Breast epithelium (tissue), 3 donors: ENCODE data around the gene MTCH2.

ENCODE experiments used
- POLR2A ChIP-seq: fragments of 450-650 bp; IDR thresholded peaks from one replicate; pipeline ENCODE4 v1.6.1; 2016; ENCODE audit warnings: antibody characterized with exemption, mild to moderate bottlenecking, moderate library complexity
- POLR2AphosphoS5 ChIP-seq, 3 donors: sonication (generic); formaldehyde crosslinking; IDR thresholded peaks; one replicate each; pipeline ENCODE4 v1.6.1; 2017; ENCODE audit warnings: antibody characterized with exemption in 3 of 3

DNA sequence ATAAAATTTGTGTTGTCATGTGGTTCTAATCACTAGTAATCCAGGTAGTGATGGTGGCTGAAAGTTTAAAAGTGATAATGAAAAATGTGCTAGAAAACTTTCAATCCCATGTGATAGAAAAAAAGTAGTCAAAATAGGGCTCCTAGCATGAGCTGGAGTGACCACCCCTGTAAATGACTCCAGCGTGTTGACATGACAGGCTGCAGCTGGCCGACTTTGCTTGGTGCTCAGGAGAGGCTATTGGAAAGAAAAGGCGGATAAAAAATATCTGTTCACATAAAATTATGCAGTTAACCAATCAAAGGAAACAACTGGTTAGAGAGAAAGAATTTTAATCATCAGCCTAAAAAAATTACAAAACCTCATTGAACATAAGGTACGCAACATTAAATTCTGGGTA, 16.9 kb upstream of the MTCH2 start:
- TF ChIP-seq POLR2AphosphoS5 (IDR thresholded peaks at IDR 0.05) = no peak
- no peak for TF ChIP-seq POLR2A
